ENCODE results near the gene ZNF836.

The ZNF836 gene

GRCh38 chr19:52187407-52187806 is 16.0 kb upstream of the ZNF836 start:
- DNase-seq, result no peak

- no peak for DNase-seq
These were observed 5.2 kb upstream of the ZNF836 start for GRCh38 chr19:52176574-52176973.

DNA sequence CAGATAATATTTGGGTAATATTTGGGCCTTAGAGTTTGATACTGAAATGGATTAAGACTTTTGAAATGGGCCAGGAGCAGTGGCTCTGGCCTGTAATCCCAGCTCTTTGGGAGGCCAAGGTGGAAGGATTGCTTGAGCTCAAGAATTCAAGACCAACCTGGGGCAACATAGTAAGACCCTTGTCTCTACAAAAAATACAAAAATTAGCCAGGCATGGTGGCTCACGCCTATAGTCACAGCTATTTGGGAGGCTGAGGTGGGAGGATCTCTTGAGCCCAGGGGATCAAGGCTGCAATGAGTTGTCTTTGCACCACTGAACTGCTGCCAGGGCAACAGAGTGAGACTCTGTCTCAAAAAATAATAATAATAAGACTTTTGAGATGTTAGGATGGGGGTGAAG is 926 bp upstream of the ZNF836 start:
- DNase-seq, result no peak

DNA sequence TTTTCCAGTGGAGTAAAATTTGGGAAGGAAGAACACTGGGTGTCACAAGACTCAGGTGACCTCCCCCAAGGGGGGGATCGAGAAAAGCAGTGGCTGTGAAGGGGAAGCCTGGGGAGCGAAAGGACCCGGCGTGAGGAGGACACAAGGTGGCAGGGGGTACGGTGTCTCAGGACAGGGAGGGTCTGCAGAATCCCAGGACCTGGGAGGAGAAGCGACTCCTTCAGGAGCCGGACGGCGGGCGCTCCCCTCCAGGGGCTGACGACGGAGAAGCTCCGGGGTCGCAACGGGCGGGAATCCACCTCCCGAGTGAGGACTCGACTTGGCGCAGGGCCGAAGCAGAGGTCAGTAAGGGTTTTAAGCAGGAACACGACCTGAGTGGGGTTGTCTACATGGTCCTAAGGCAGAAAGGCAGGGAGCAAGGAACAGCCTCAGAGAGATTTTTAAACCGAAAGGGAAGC is 529 bp downstream of the ZNF836 start:
- no peak for DNase-seq

DNA sequence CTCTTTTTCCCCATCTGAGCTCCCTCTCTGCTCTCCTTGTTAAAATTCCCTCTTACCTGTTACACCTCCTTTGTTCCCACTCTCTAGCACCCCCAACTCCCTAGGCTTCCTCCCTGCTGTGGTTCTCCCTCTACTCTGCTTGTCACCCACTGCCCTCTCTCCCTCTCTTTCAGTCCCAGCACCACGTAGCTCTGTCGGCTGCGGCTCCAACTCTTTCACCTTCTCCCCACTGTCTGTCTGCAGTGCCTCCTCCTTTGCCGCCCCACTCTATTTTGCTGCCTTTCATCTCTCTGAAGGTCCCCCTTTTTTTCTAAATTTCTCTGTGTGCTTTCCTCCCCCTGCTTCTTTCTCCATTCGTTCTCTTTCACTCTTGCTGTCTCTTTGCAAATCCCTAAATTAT is 1.1 kb downstream of the ZNF836 start:
- no peak for DNase-seq

- DNase-seq, result no peak
These were observed 15.6 kb downstream of the ZNF836 start for GRCh38 chr19:52155596-52156359.

DNA sequence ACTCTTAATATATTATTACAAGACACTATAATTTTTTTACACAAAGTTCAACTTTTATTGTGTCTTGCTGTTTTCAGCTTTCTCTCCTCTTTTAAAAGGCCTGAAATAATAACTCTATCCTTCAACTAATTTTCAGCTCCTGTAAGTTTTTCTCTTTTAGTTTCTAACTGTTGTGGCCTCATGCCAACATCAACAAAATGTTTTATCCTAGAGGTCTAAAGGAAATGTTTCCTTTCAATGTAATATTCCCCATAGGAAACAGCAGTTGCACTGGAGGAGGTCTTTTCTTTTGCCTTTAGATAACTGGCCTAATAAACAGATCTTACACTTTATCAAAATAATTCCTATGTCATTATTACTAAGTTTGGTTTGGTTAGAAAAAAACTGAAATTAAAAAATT is 23.2 kb downstream of the ZNF836 start:
- DNase-seq, result no peak

DNA sequence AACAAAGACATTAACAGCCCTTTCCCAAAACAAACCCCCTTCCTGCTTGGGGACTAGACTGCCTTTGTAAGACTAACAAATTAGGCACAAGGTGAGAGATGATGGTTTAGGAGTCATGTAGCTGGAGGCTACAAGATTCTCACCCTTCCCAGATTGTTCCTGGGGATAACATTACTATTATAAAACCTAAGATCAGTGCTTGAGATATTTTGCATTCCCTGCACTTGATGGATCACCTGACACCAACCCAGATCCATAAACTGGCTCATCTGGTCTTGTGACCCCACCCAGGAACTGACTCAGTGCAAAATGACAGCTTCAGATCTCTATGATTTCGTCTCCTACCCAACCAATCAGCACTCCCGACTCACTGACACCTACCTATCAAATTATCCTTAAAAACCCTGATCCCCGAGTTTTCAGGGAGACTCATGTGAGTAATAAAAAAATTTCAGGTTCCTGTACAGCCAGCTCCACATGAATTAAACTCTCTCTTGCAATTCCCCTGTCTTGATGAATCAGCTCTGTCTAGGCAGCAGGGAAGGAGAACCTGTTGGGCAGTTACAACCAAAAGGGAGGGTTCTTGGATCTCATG is 29.3 kb downstream of the ZNF836 start:
- DNase-seq, result no peak

- DNase-seq, result no peak
These were observed 30.2 kb downstream of the ZNF836 start for GRCh38 chr19:52141203-52141602.

- no peak for DNase-seq
These were observed 31.2 kb downstream of the ZNF836 start for GRCh38 chr19:52140032-52140710.

GRCh38 chr19:52139252-52140031 is 32.0 kb downstream of the ZNF836 start, which contains the start of gene ZNF616:
Gene ZNF616 (minus strand): TSS chr19:52139938. CDS start chr19:52130512, 9,426 bp downstream.
- DNase-seq, result peak; percentile 87

GRCh38 chr19:52138983-52139251 is 32.5 kb downstream of the ZNF836 start:
- DNase-seq, result no peak

DNA sequence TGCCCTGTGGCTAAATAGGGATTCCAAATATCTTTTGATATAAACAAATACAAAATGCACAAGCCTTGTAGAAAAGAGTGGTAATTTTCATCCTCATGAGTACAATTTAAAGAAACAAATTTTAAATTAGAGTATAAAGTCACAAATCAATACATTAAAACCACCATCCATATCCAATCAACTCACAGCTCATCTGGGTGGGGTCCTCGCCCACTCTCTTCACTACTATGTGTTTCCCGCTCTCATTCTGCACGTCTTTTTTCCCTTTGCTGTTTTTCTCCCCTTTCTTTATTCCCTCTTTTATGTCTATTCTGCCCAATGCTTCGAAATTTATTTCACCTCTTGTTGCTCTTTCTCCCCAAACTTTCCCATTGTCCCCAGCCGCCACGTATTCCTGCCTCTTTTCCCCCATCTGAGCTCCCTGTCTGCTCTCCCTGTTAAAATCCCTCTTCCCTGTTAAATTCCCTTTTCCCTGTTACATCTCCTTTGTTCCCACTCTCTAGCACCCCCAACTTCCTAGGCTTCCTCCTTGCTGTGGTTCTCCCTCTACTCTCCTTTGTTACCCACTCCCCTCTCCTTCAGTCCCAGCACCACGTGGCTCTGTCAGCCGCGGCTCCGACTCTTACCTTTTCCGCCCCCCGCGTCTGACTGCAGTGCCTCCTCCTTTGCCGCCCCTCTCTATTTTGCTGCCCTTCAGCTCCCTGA is 33.0 kb downstream of the ZNF836 start:
- DNase-seq, result peak; percentile 4

GRCh38 chr19:52120286-52120685 is 51.1 kb downstream of the ZNF836 start:
- no peak for DNase-seq

DNA sequence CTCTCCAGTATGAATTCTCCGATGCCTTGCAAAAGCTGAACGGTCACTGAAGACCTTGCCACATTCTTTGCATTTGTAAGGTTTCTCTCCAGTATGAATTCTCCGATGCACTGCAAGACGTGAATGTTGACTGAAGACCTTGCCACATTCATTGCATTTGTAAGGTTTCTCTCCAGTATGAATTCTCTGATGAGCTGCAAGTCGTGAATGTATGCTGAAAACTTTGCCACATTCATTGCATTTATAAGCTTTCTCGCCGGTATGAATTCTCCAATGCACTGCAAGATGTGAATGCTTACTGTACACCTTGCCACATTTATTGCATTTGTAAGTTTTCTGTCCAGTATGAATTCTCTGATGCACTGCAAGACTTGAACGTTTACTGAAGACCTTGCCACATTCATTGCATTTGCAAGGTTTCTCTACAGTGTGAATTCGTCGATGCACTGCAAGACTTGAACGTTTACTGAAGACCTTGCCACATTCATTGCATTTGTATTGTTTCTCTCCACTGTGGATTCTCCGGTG is 55.8 kb downstream of the ZNF836 start:
- no peak for DNase-seq

GRCh38 chr19:52114691-52115090 is 56.7 kb downstream of the ZNF836 start:
- no peak for DNase-seq

DNA sequence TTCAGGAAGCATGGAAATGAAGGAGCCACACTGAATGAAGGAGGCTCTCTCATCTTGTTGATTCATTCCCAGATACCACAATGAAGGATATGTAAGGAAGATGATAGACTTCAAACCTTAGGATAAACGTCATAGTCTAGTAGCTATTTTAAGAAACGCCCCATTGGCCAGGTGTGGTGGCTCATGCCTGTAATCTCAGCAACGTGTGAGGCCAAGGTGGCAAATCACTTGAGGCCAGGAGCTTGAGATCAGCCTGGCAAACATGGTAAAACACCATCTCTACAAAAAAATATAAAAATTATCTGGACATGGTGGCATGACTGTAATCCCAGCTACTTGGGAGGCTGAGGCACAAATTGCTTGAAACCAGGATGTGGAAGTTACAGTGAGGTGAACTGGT is 58.8 kb downstream of the ZNF836 start:
- DNase-seq, result no peak

GRCh38 chr19:52110780-52111179 is 60.6 kb downstream of the ZNF836 start:
- no peak for DNase-seq
